ENCODE results near the gene PIAS4. TPM values are rescaled to one million over a fixed set of nuclear protein-coding genes. Genes with fewer than 3 reads are reported as not detected.

Gene PIAS4
- total RNA-seq, 1 experiment from 2014 or later, result 45.7 TPM

DNA sequence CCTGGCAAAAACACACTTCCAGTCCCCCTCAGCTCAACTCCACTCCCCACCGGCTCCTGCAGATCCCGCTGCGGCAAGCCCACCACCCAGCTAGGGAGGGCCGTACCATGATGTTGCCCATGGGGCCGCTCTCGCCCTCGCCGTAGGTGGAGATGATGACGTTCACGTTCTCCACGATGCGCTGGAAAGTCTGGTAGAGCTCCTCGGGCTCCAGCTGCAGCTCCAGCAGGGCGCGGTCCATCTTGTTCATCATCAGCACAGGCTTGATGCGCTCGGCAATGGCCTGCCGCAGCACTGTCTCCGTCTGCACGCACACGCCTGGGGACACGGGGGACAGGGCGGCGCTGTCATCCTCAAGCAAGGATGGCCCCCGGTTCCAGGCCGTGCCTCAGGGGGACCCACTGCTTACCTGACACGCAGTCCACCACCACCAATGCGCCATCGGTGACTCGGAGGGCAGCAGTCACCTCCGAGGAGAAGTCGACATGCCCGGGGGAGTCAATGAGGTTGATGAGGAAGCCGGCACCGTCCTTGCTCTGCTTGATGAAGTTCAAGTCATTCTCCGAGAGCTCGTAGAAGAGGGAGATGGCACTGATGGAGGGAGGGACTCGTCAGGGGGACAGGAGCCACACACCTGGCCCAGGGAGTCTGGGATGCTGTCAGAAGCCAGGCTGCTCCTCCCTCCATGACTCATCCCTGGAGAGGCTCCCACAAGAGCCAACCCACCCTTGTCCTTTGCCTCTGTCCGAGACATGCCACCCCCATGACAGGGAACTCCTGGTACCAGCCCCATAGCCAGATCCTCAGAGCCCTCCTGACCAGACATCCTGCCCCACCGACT, 24.6 kb upstream of the PIAS4 start:
- Mint-ChIP-seq H3K4me3 (ENCODE audit: unreplicated experiment) (peak overlapping the region; percentile 89), H3K27ac (ENCODE audit: unreplicated experiment) (peak overlapping the region; percentile 96), H3K27me3 (ENCODE audit: insufficient read depth, unreplicated experiment) (no peaks in the 10 kb centered on the region), H3K9me3 (ENCODE audit: unreplicated experiment) (no peaks in the 10 kb centered on the region), H3K36me3 (ENCODE audit: insufficient read depth, unreplicated experiment) (peaks cover 85% of the 10 kb centered on the region), H3K4me1 (ENCODE audit: low read depth, unreplicated experiment) (peaks cover 6% of the 10 kb centered on the region)
- Histone ChIP-seq H3K9me3 (no peaks in the 10 kb centered on the region), H3K4me1 (peaks cover 12% of the 10 kb centered on the region), H3K27me3 (replicated peaks; ENCODE audit: control insufficient read depth, insufficient read depth, low read length) (no peaks in the 10 kb centered on the region), H3K4me3 (ENCODE audit: low read depth, low read length) (no peak overlapping the region), H3K36me3 (ENCODE audit: control insufficient read depth, insufficient read depth, low read length) (peaks cover 41% of the 10 kb centered on the region)
- POLR2A ChIA-PET, result interaction anchor here (1.1 kb wide), 1 partner anchor 12 kb away, joined by 6 read pairs; the partner anchor contains the start of gene DAPK3
- TF ChIP-seq CTCF (IDR thresholded peaks at IDR 0.05; ENCODE audit: insufficient read depth in 1 of 2, low read depth in 1 of 2, low read length in 1 of 2, severe bottlenecking in 1 of 2, unreplicated experiment in 1 of 2), result no peak
- intact Hi-C loops (cut with micrococcal nuclease; ENCODE audit: unreplicated experiment), result loop anchor here (10.0 kb wide), 1 partner anchor 82 kb away; the partner anchor contains the start of gene ZBTB7A
- CTCF ChIA-PET, result no interaction called here
- no TSS peak for BruUV-seq (replicated peaks)
- no peak for DNase-seq

GRCh38 chr19:3983542-3983914, 24.0 kb upstream of the PIAS4 start:
- H3K36me3 Mint-ChIP-seq (ENCODE audit: insufficient read depth, unreplicated experiment), result peaks cover 79% of the 10 kb centered on the region
- CTCF ChIA-PET, result interaction anchor here (0.6 kb wide), 1 partner anchor 8 kb away, joined by 5 read pairs; no protein-coding TSS in a partner anchor
- no TSS peak for BruUV-seq (replicated peaks)
- H3K27me3 ChIP-seq (replicated peaks; ENCODE audit: control insufficient read depth, insufficient read depth, low read length), result no peaks in the 10 kb centered on the region
- POLR2A ChIA-PET, result interaction anchor here (1.0 kb wide), 1 partner anchor 25 kb away, joined by 4 read pairs; no protein-coding TSS in a partner anchor
- H3K9me3 Mint-ChIP-seq (ENCODE audit: unreplicated experiment), result no peaks in the 10 kb centered on the region
- TF ChIP-seq CTCF (IDR thresholded peaks at IDR 0.05; ENCODE audit: insufficient read depth in 1 of 2, low read depth in 1 of 2, low read length in 1 of 2, severe bottlenecking in 1 of 2, unreplicated experiment in 1 of 2), result no peak
- no peaks in the 10 kb centered on the region for H3K9me3 ChIP-seq
- peaks cover 12% of the 10 kb centered on the region for H3K4me1 ChIP-seq
- no peaks in the 10 kb centered on the region for H3K27me3 Mint-ChIP-seq (ENCODE audit: insufficient read depth, unreplicated experiment)
- peaks cover 6% of the 10 kb centered on the region for H3K4me1 Mint-ChIP-seq (ENCODE audit: low read depth, unreplicated experiment)
- H3K4me3 Mint-ChIP-seq (ENCODE audit: unreplicated experiment), result peak overlapping the region; percentile 89
- H3K27ac Mint-ChIP-seq (ENCODE audit: unreplicated experiment), result peak overlapping the region; percentile 96
- no peak for DNase-seq
- H3K36me3 ChIP-seq (ENCODE audit: control insufficient read depth, insufficient read depth, low read length), result peaks cover 36% of the 10 kb centered on the region
- intact Hi-C loops (cut with micrococcal nuclease; ENCODE audit: unreplicated experiment), result loop anchor here (10.0 kb wide), 1 partner anchor 81 kb away; the partner anchor contains the start of gene ZBTB7A
- H3K4me3 ChIP-seq (ENCODE audit: low read depth, low read length), result no peak overlapping the region

DNA sequence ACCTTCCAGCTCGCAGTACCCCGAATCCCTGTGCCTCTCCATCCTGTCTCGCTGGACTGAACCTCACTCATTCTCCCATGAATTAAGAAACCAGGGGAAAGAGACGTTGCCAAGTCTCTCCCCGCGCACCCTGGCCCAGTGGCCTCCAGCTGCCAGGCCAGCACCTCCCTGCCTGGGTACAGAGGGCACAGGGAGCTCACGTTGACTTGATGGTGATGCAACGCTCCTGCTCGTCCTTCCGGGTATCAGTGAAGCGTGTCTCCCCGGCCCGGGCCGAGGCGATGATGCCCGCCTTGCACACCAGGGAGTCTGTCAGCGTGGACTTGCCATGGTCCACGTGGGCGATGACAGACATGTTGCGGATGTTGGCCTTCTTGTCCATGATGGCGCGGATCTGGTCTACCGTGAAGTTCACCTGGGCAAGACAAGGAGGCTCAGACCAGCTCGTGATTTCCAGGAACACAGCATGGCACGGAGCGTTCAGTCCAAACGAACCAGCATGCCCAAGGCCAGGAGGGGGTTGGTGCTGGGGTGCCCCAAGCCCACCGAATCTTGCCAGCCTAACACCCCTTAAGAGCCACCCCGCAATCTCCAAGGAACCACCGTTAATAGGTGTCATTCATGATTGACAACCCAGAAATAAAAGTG, 23.5 kb upstream of the PIAS4 start:
- Mint-ChIP-seq H3K9me3 (ENCODE audit: unreplicated experiment) (no peaks in the 10 kb centered on the region), H3K27ac (ENCODE audit: unreplicated experiment) (peak overlapping the region; percentile 96), H3K4me1 (ENCODE audit: low read depth, unreplicated experiment) (peaks cover 6% of the 10 kb centered on the region), H3K36me3 (ENCODE audit: insufficient read depth, unreplicated experiment) (peaks cover 73% of the 10 kb centered on the region), H3K27me3 (ENCODE audit: insufficient read depth, unreplicated experiment) (no peaks in the 10 kb centered on the region), H3K4me3 (ENCODE audit: unreplicated experiment) (peak overlapping the region; percentile 89)
- POLR2A ChIA-PET, result interaction anchor here (1.0 kb wide), 1 partner anchor 24 kb away, joined by 4 read pairs; no protein-coding TSS in a partner anchor
- no peak for TF ChIP-seq CTCF (IDR thresholded peaks at IDR 0.05; ENCODE audit: insufficient read depth in 1 of 2, low read depth in 1 of 2, low read length in 1 of 2, severe bottlenecking in 1 of 2, unreplicated experiment in 1 of 2)
- H3K27me3 ChIP-seq (replicated peaks; ENCODE audit: control insufficient read depth, insufficient read depth, low read length), result no peaks in the 10 kb centered on the region
- CTCF ChIA-PET, result interaction anchor here (0.6 kb wide), 1 partner anchor 8 kb away, joined by 5 read pairs; no protein-coding TSS in a partner anchor
- DNase-seq, result no peak
- peaks cover 36% of the 10 kb centered on the region for H3K36me3 ChIP-seq (ENCODE audit: control insufficient read depth, insufficient read depth, low read length)
- H3K9me3 ChIP-seq, result no peaks in the 10 kb centered on the region
- H3K4me3 ChIP-seq (ENCODE audit: low read depth, low read length), result peak overlapping the region; percentile 98
- no TSS peak for BruUV-seq (replicated peaks)
- intact Hi-C loops (cut with micrococcal nuclease; ENCODE audit: unreplicated experiment), result loop anchor here (10.0 kb wide), 1 partner anchor 81 kb away; the partner anchor contains the start of gene ZBTB7A
- H3K4me1 ChIP-seq, result peaks cover 12% of the 10 kb centered on the region

Measured in Caco-2 (cell line).